Peyer's patch (tissue), 4 donors: ENCODE data around the gene OSBPL7.

ENCODE experiments used
- CTCF ChIP-seq, 6 experiments: fragments of 450-650 bp in 4 of 6; fragments of 200-600 bp in 2 of 6; sonication (generic) in 1 of 6; IDR thresholded peaks; one replicate each; pipeline ENCODE4 v1.5.1; 2017 to 2019; ENCODE audit warnings: antibody characterized with exemption in 6 of 6, mild to moderate bottlenecking in 3 of 6, moderate library complexity in 1 of 6
- POLR2A ChIP-seq, 2 donors: fragments of 450-650 bp; IDR thresholded peaks; one replicate each; pipeline ENCODE4 v1.5.1; 2017; ENCODE audit warnings: antibody characterized with exemption in 2 of 2, mild to moderate bottlenecking in 2 of 2, moderate library complexity in 2 of 2

DNA sequence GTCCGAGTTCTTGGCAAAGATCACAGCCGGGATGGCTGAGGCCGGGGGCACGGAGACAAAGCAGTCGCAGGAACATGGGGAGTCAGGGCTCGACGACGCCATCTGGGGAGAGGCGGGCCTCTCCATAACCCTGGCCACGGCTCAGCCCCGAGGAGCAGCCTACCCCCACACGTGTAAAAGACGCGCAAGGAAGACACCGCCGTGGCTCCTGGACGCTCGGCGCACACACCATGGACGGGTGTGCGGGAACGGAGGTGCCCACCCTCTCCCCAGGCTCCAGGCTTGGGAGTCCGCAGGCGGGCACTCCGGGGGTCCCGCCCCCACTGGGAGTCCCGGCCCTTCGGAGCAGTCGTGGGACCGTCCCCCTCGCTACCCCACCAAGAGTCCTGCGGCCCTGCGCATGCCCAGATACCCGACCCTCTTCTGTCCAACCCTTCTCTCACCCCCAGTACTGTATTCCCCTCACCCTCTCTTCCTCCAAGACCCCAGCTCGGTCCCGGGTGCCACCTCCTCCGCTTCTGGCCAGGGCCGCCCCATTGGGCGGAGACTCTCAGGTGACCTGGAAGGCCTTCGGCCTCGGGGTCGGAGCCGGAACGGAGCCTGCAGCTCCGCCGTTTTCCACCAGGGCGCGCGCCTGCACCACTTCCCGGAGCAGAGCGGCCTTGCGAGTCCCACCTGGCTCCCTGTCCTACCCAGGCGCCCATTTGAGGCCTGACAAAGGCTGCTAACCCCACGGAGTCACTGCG, 19.3 kb upstream of the OSBPL7 start, which contains the start of gene SCRN2:
- TF ChIP-seq CTCF (IDR thresholded peaks at IDR 0.05) (peak; percentile 96 to 99 (median 98)), POLR2A (IDR thresholded peaks at IDR 0.05) (peak in 1 of 2 donors; percentile 22)
